GM13976 (cell line): ENCODE results near the gene GGT5.
"Not testable (repeated sequence)": the region's sequence is repeated elsewhere in the genome, so short reads cannot be mapped to it uniquely, and the experiment has no call there.

ENCODE experiments used
- DNase-seq: peaks from one replicate; pipeline ENCODE4 v3.0.0; 2012; ENCODE audit warnings: low spot score
- CTCF ChIP-seq: IDR thresholded peaks from 2 replicates; pipeline ENCODE4 v1.5.1; 2012; ENCODE audit warnings: borderline replicate concordance, mild to moderate bottlenecking; ENCODE audit not compliant: insufficient read depth; ENCODE audit errors: extremely low read depth, missing control alignments, control extremely low read depth
- in situ Hi-C: fragments of 300-500 bp; cut with MboI; formaldehyde crosslinking; loops from one replicate; pipeline ENCODE4 v1.12.0; 2022; ENCODE audit warnings: low sequenced_read_pairs, mixed read lengths, inconsistent platforms; ENCODE audit not compliant: unreplicated experiment

GGT5 gene

GRCh38 chr22:24214467-24215285 lies 30.2 kb downstream of the GGT5 start:
- in situ Hi-C loops, result no loop called here

GRCh38 chr22:24213111-24213510 lies 31.8 kb downstream of the GGT5 start:
- DNase-seq, in situ Hi-C loops: not testable (repeated sequence)

More at GRCh38 chr22:24214467-24215285, 30.2 kb downstream of the GGT5 start:
- TF ChIP-seq CTCF, result no peak
- no peak for DNase-seq

GRCh38 chr22:24211716-24212115 lies 33.2 kb downstream of the GGT5 start:
- DNase-seq, in situ Hi-C loops: not testable (repeated sequence)

GRCh38 chr22:24210409-24210808 lies 34.5 kb downstream of the GGT5 start:
- not testable (repeated sequence) for DNase-seq

GRCh38 chr22:24209687-24210086 lies 35.2 kb downstream of the GGT5 start:
- DNase-seq, result no peak
- TF ChIP-seq CTCF, result no peak
- in situ Hi-C loops, result no loop called here

More at GRCh38 chr22:24210409-24210808, 34.5 kb downstream of the GGT5 start:
- in situ Hi-C loops, result not testable (repeated sequence)

GRCh38 chr22:24209016-24209415 lies 35.9 kb downstream of the GGT5 start:
- TF ChIP-seq CTCF, result no peak
- DNase-seq, result no peak
- in situ Hi-C loops, result no loop called here

- no peak for TF ChIP-seq CTCF
- no peak for DNase-seq
- in situ Hi-C loops, result no loop called here
These were observed 36.7 kb downstream of the GGT5 start for GRCh38 chr22:24208012-24208749.

GRCh38 chr22:24207264-24208011 lies 37.4 kb downstream of the GGT5 start:
- in situ Hi-C loops, result no loop called here

GRCh38 chr22:24206460-24207263 lies 38.2 kb downstream of the GGT5 start:
- in situ Hi-C loops, DNase-seq: not testable (repeated sequence)

More at GRCh38 chr22:24207264-24208011, 37.4 kb downstream of the GGT5 start:
- no peak for TF ChIP-seq CTCF
- no peak for DNase-seq
